Activated T-cell treated with anti-CD3 and anti-CD28 coated beads for 4 hours (primary cell): Measurements from ENCODE around the gene LMX1A.

Experiments used
- DNase-seq: peaks from one replicate; pipeline ENCODE4 v3.0.0-alpha.2; 2020

Gene LMX1A

DNA sequence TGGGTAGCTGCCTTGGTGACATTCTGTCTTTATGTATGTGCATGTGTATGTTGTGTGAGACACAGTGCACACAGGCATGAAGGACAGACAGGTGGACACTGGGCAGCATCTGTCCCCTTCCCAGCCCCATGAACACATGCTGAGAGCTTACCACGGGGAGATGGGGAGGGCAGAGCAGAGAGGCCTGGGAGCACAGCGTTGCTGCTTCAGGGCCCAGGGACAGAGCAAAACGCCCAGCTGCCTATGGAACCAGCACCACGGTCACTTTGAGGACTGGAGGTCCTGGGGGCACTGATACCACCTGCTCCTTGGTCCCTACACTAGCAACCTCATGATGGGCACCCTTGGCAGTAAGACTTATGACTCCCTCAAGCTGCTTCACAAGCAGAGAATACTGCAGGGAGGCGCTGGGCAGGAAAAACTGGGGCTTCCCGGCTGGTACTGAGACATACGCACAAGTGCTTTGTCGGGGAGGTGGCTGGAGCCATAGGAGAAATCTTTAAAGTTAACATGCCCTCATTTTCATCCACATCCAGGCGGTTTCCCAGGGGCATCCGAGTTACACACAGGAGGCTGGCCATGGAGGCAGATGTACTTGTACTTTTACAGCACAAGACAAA, 40.3 kb downstream of the LMX1A start:
- DNase-seq, result no peak

DNA sequence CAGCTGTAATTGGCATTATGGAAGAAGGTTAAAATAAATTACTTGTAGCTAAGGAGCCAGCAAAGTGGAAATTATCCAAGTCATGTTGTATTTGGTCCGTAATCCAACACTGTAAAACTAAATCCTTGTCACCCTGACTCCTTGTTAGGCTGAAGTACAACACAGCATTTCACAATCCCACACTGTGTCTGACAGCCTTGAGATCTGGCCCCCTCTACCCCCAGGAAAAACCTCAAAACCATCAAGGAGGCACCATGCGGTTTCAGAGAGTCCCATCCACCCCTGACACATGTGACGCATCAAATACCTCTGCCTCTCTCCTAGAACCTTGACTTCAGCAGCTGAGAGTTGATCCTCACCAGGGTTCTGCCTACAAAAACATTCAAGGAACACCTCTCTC, 41.0 kb downstream of the LMX1A start:
- DNase-seq, result no peak

DNA sequence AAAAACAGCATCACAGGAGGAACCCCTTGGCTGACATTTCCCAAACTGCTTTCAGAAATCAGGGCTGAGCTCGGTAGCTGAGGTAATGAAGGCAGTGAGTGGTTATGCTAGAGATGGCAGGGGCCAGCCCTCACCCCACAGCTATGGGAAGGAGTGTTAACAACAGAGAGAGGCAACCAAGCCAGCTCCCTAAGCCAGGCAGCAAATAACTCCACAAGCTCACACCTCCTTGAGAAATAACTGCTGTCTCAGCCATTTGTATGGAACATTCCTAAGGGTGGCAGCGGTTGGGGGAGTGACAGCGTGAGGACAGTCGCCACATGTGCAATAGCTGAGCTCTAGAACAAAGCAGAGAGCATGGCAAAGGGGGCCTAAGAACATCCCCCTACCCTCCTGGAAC, 42.6 kb downstream of the LMX1A start:
- DNase-seq, result no peak

DNA sequence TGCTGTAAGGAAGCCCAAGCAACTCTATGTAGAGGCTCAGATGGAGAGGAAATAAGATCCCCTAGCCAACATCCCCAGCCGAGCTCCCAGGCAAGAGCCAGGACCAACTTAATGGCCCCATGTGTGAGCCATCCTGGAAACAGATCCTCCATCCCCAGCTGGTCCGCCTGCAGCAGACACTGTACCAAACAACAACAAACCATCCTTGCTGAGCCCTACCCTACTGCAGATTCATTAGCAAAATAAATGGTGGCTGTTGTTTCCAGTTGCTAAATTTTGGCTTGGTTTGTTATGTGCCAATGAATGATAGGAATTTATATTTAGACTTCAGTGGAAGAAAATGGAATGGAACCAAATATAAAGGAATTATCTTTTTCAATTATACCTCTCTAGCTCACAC, 43.9 kb downstream of the LMX1A start:
- no peak for DNase-seq

DNA sequence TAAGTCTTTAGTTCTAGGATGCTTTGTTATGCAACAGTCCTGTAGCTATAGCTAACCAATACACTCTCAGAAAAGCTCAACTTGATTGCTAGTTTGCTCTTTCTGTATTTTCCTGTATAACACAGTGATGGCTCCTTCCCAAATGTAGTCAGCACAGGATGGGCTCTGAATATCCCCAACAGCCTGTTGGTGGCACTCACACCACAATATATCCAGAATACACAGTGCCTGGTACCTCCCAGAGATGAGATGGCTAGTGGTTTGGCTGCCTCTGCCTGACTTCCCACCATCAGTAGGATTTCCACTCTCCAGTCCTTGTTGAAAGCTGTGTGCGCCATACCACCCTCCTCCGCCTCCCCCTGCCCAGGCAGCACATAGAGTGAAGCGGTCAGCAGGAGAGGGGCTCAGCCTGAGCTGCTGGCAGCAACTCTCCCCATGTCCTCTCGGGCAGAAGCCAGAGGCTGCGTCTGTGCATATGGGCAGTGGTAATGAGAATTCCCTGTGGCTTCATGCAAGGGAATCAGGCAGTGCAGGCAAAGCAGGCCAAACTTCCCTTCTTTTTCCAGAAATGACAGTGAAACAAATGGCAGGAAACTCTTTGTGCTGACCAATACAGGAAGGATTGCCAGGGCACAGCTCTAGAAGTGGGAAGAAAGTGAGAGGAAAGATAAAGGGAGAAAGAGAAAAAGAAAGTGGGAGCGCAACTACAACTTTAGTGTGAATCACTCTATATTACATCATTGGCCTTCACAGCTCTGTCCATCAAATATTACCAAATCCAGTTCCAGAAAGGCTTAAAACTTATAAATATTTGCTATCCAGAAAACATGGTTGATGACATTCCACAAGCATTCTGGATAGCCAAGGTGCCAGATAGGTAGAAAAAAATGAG, 49.7 kb downstream of the LMX1A start:
- no peak for DNase-seq

DNA sequence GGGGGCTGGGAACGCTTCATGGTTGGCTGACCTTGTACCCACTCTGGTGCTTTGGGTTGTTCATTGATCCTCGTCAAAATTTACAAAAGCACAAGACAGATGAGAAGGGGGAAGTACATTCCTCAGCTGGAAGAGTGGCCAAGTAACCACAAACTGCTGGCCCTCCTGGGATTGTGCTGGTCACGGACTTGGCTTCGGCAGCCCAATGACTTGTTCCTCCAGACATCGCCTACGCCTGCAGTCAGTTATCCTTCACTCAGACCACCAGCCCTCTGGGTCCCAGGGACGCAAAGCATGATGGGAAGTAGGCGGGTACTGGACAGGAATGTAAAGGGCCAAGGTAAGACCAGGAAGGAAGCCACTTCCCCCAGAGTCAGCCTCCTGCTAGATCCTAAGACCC, 53.1 kb downstream of the LMX1A start:
- DNase-seq, result no peak

DNA sequence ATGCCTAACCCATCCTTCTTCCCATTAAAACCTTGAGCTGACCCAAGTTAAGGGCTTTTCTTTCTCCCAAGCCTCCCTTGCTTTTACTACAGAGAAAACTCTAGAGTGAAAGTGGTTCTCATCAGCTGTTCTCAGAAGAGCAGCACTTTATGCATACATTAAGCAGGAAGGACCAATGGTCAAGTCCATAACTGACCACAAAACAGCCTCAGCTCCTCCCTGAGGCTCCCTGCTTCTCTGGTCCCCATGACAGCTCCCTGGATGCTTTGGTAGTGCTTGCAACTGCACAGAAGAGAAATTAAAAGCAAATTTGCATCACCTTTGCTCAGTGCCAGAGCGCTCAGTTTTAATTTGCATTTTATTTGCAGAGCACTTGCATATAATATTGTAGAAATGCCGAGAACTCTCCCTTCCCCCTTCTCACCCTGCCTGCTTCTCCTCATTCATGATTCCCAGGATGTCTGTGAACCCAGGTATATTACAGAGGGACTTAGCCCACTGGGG, 56.1 kb downstream of the LMX1A start:
- DNase-seq, result no peak

DNA sequence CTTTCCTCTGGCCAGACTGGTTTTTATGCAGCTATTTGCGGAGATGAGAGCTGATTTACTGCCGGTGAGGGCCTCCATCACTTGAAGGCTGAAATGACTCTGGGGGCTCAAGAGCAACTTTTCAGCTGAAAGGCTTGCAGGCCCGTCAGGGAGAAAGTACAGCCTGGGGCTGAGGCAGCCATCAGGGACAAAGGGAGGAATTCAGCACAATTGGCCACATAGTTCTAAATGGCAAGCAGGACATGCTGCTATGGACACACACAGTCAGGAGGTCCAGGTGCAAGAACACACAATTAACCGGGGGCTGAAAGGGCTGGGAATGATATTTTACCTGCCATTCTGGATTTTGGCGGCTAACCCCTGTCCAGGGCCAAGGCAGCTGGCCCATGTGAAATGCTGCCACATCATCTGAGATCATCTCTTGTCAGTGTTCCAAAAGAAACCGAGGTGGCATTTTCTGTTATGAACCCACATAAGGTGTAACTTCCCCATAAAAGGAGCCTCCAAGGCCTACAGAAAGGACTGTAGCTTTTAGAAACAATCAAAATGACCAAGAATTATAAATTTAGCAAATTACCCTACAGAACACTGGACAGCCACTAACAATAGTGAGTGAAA, 58.2 kb downstream of the LMX1A start:
- DNase-seq, result no peak

DNA sequence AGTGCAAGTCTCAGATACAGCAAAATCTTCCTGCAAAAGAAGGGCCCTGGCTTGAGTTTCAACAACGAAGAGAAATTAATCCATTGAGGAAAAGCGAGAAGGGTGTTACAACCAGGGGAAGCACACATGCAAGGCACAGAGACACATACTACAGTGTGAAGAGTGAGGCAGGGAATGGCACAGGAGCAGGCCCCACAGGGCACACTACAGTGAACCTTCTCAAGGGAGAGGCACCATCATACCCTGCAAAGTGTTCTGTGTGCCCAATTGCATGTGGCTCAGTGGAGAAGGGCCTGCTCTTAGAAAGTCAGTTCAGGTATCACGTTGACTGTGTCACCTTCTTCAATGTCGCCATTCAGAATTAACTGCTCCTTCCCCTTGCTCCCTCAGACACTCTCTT, 60.3 kb downstream of the LMX1A start:
- no peak for DNase-seq

DNA sequence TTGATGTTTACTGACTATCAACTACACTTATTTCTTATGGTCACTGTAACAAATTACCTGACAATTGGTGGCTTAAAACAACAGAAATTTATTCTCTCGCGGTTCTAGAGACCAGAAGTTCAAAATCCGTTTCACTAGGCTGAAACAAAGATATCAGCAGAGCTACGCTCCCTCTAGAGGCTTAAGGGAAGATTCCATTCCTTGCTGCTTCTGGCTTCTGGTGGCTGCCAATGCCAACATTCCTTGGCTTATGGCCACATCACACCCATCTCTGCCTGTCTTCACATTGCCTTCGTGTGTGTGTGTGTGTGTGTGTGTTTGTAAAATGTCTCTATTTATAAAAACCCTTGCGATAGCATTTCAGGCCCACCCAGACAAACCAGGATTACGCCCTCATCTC, 66.4 kb downstream of the LMX1A start:
- DNase-seq, result no peak

DNA sequence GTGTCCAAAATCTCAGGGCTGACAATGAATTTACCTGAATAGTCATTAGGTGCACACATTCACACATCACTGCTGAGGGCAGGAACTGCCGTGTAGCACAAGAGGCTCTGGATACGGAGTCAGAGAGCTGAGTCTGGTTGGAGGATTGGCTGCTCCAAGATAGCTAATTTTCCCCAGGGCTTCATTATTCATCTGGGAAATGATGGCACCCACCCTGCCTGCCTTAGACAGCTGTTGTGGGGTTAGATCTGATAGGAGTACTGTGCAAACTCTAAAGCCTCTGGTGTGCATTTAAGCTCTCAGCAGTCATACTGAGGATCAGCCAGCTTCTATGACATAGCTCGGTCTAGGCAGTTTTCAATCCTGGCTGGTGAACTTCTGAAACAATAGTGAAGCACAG, 67.0 kb downstream of the LMX1A start:
- DNase-seq, result no peak

DNA sequence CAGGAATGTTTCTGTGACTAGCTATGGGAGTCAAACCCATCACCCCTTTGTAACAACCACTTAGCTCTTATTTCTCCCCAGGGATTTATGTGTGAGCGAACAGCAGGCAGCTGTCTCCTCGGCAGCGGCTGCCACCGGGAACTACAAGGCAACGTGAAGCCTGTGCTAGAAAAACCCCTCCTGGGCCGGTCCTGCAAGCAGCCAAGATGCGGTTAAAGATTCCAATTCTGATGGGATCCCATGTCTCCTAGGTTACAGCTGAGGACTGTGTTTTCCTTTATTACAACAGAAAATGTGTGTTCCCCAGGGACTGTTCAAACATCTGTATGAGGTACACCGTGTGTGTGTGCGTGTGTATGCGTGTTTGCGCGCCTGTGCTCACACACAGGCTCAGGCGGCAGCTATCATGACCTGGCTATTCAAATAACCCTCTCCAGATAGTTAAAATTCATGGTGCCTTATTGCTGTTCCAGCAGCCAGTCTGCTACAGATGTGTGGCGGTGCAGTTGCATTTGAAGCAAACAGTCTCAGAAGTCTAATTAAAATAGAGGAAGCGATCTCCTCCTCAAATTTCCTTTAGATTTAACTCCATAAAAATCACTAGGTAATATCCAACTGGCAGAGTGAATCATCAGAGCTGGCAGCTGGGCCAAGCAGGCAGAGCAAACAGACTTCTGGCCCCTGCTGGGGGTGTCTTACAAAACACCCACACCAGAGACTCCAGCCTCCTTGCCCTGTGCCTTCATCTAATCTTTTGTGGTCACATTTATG, 68.0 kb downstream of the LMX1A start:
- DNase-seq, result no peak

DNA sequence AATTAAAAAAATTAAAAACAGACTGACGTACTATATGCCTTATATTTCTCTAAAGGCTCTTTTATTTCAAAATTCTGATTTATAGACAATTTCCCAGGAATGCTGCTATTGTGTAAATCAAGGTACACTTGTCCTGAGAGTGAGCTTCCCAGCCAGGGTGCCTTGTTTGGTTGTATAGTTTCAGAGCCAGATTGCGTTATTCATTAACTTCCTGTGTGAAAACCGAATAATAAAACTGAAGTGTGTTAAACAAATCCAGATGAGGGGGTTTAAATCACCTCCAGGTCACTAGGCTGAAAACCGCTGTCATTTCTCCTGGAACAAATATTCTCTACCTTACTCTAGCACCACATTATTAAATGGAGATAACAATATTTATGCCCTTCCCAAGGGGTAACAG, 68.7 kb downstream of the LMX1A start:
- DNase-seq, result no peak

DNA sequence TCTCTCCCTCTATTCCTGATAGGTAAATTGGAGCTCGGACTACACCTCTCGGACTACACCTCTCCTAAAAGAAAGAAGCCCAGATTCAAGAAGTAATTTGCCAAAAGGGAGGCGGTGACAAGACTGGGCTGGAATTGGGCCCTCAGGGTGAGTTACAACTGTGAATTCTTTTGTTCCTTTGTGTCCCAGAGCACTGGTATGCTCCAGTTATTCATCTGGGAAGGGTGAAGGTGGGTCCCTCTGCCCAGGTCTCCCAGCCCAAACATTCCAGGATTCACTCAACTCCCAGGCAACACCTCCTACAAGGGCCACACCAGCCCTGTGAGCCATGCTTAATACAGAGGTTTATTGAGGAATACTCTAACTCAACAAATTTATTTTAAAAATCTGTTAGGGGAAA, 69.2 kb downstream of the LMX1A start:
- DNase-seq, result no peak

DNA sequence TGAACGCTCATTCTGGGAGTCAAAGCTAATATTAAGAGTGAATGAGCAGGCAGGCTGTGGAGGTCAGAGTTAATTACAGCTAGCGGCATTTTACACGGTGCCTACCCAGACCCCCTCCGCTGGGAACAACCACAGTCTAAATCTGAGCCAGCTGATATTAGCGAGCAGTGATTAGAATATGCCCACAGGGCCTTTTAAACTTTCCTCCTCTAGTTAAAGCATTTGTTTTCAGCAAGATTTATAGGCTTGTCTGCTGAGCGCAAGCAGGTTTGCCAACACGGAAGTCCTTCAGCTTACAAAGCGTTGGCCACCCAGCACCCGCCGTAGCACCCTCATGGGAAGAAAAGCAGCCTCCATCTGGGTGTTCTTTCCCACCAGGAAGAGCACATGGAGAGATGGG, 72.1 kb downstream of the LMX1A start:
- no peak for DNase-seq

DNA sequence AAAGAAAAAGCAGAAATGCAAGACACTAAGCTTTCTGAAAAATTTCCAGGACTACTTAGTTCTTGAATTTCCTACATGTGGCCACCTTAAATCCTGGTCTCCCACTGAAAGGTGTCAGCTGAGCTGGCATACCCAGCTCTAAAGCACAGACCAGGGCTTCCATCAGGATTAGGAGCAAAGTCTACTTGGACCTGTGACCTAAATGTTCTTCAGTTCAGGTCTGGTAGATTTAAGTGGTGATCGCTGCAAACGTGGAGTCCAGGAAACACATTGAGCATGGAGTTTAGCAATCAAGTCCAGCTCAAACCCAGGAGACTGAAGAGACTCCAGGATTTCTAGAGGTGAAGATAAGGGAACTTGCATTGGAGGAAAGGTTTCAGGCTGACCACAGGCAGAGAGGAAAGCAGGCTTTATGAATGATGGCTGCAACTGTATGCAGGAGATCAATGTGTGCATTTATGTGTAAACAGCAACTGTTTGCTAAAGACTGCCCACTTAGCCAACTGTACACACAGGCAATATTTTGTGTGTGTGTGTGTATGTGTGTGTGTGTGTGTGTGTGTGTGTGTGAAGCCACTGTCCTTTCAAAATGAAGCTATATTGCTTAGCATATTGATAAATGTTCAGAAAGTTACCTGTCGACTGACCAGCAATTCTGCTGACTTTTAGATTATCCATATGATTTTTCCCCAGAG, 75.2 kb downstream of the LMX1A start:
- DNase-seq, result no peak

DNA sequence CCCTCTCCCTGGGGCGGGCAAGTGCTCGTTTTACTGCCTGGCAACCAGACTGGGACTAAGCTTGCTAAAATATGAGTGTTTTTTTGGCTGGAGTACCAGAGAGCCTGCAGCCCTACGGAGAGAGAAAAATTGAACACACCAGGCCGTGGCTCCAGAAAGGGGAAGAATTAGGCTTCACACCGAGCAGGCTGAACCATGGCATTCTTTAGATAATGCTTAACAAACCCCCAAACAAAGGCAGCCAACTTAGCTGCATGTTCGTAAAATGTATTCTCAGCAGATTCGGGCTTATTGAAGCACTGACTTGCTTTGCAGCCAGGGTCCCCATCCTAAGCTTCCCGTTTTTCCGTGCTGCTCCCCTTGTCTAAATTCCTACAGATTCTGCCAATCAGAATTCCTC, 76.6 kb downstream of the LMX1A start:
- no peak for DNase-seq

DNA sequence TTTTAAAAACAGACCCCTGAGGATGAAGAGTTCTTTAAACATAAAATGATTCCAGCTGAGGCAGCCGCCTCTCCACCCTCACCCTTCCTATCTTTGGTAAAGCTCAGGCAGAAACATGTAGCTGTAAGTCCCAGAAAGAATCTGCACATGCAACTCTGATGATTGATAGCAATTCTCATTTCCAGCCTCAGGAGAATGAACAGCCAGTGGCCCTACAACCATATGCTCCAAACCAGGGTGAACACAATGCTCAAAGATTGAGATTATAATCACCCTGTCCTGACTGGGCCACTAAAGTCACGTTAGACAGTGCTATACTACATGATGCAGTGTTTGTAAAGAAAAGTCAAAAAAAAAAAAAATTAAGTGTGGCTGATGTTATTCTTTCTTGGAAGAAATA, 80.2 kb downstream of the LMX1A start:
- no peak for DNase-seq

DNA sequence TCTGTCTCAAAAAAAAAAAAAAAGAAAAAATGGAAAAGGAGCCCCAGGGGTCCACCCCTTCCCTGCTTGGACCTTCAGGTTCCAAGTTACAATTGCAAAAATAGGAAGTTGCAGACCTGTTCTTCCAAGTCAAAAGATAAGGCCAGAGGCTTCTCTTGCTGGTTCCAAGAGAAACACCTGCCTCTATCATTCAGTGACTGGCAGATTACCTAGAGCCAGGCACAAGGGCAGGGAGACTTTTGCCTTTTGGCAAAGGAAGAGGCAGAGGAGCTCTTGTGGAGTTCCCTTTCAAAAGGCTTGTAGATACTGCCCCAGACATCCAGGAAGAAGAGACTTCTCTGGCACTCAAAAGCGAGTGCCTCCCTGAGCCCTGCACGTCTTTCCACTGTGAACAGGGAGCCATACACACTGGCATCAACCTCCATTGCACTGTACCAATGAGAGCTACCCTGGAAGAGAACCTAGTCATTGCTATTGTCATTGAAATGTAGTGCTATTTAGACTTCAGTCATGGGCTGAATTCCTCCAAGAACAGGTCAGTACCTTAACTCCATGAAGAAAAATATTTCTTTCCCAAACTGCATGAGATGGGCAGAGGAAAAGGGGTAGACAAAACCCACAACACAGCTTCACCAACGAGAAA, 91.2 kb downstream of the LMX1A start:
- no peak for DNase-seq

DNA sequence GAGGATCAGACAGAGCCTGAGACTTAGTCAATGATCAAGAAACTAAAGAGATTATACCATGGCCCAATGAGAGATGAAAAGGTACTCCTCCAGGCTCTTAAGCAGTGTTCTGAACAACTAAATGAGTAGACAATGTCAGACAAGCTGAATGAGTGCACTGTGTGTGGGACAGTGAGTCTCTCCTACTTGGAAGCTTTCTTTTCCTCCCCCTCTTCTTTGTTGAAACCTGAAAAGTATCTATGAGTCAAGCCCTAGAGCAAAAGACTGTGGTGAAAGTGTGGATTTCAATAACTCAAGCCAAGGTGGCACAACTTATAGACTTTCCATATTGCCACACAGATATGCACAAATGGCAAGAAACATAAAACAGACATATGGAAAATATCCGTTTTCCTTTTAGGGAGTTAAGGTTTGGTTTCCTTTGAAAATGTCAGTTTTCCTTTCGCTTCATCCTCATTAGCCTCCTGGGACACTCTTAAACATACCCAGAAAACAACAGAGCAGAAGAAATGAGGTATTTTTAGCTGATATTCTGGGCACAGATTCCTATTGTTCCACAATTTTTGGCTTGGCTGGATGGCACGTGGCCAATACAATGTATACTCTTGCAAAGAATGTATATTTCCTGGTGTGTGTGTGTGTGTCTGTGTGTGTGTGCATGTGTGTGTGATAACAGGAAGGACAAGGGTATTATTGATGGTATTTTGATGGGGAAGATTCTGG, 96.6 kb downstream of the LMX1A start:
- no peak for DNase-seq

DNA sequence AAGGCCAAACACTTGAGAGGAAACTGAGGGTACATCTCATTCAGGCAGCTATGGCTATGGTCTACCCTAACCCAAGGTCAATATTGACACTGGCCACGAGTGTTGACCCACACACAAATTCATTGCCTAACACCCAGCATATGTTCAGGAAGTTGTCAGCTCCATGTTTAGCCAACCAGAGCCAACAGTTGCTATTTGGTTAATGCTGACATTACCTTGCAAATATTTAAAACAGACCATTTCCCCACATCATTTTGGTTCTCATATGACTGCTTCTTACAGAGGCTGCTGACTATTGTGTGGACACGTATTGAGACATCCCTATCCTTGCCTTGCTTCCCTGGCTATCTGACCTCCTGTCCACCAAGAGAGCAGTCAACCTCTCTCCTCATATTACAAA, 97.3 kb downstream of the LMX1A start:
- DNase-seq, result no peak
